HEK293 (cell line): ENCODE results near the gene FOXP1.

ENCODE experiments used
- CTCF ChIA-PET: fragments of 350-600 bp; formaldehyde crosslinking; extraction: SDS; loops from one replicate; lab custom pipeline; 2021; ENCODE audit warnings: antibody characterized with exemption; lab: Yijun Ruan, JAX
- POLR2A ChIA-PET: fragments of 300-600 bp; formaldehyde crosslinking; extraction: SDS; loops from one replicate; lab custom pipeline; 2020; ENCODE audit warnings: antibody characterized with exemption, inconsistent platforms; lab: Yijun Ruan, JAX
- H3K27ac ChIP-seq: fragments of 200-500 bp; sonication (Bioruptor generic); 2 replicates; pipeline ENCODE4 v1.5.1; 2014; ENCODE audit warnings: low read depth, low read length, control low read depth, inconsistent platforms; ENCODE audit errors: extremely low read depth
- H3K36me3 ChIP-seq, 2 experiments: fragments of 200-500 bp in 1 of 2; sonication (Bioruptor generic) in 1 of 2; 1 replicate in 1 of 2; 2 replicates in 1 of 2; pipeline ENCODE4 v1.5.1; 2014 to 2017; ENCODE audit warnings: inconsistent platforms in 2 of 2, low read length in 2 of 2; ENCODE audit not compliant: control insufficient read depth in 2 of 2, insufficient read depth in 1 of 2
- H3K4me1 ChIP-seq: fragments of 200-500 bp; sonication (Bioruptor generic); 2 replicates; pipeline ENCODE4 v1.5.1; 2014; ENCODE audit warnings: mild to moderate bottlenecking, low read length, inconsistent platforms; ENCODE audit not compliant: control insufficient read depth, insufficient read depth
- H3K4me3 ChIP-seq: 2 replicates; pipeline ENCODE4 v1.5.1; 2011; ENCODE audit warnings: low read depth, mild to moderate bottlenecking, control low read depth, low read length, moderate library complexity
- H3K9me3 ChIP-seq: fragments of 200-500 bp; sonication (Bioruptor generic); 2 replicates; pipeline ENCODE4 v1.5.1; 2014; ENCODE audit warnings: low read depth, low read length, inconsistent platforms; ENCODE audit not compliant: control insufficient read depth, insufficient read depth
- GLI2 ChIP-seq: fragments of 450-650 bp; formaldehyde crosslinking; IDR thresholded peaks from 2 replicates; pipeline ENCODE4; 2017; ENCODE audit warnings: missing biosample characterization, missing genetic modification characterization, low read depth, borderline replicate concordance
- HOXA7 ChIP-seq: sonication (generic); formaldehyde crosslinking; IDR thresholded peaks from 2 replicates; pipeline ENCODE4 v1.8.1; 2022; ENCODE audit warnings: missing genetic modification reagents, borderline replicate concordance
- OVOL3 ChIP-seq: fragments of 450-650 bp; formaldehyde crosslinking; IDR thresholded peaks from 2 replicates; pipeline ENCODE4 v1.5.1; 2016; ENCODE audit warnings: missing biosample characterization, missing genetic modification characterization
- SETDB1 ChIP-seq: IDR thresholded peaks from one replicate; pipeline ENCODE4 v1.6.1; 2017; ENCODE audit warnings: mild to moderate bottlenecking, low read length, moderate library complexity, mixed read lengths; ENCODE audit not compliant: insufficient read length
- YY1 ChIP-seq: fragments of 450-650 bp; formaldehyde crosslinking; IDR thresholded peaks from 2 replicates; pipeline ENCODE4 v1.5.1; 2018; ENCODE audit warnings: missing biosample characterization, missing genetic modification characterization
- YY2 ChIP-seq: fragments of 450-650 bp; formaldehyde crosslinking; IDR thresholded peaks from 2 replicates; pipeline ENCODE4 v1.5.1; 2016; ENCODE audit warnings: missing biosample characterization, missing genetic modification characterization
- ZNF112 ChIP-seq: fragments of 450-650 bp; formaldehyde crosslinking; IDR thresholded peaks from 2 replicates; pipeline ENCODE4 v1.5.0; 2017; ENCODE audit warnings: missing biosample characterization, missing genetic modification characterization
- ZNF311 ChIP-seq: fragments of 450-650 bp; formaldehyde crosslinking; IDR thresholded peaks from 2 replicates; pipeline ENCODE4 v1.5.1; 2017; ENCODE audit warnings: missing biosample characterization, missing genetic modification characterization, borderline replicate concordance
- ZNF324 ChIP-seq: fragments of 450-650 bp; formaldehyde crosslinking; IDR thresholded peaks from 2 replicates; pipeline ENCODE4 v1.5.1; 2016; ENCODE audit warnings: missing biosample characterization, missing genetic modification characterization
- ZNF335 ChIP-seq: fragments of 450-650 bp; formaldehyde crosslinking; conservative IDR thresholded peaks from 2 replicates; pipeline ENCODE4 v1.5.1; 2016; ENCODE audit warnings: missing biosample characterization, missing genetic modification characterization
- ZNF341 ChIP-seq: fragments of 450-650 bp; formaldehyde crosslinking; IDR thresholded peaks from 2 replicates; pipeline ENCODE4; 2016; ENCODE audit warnings: low read depth, missing biosample characterization, missing genetic modification characterization
- ZNF426 ChIP-seq: fragments of 450-650 bp; formaldehyde crosslinking; IDR thresholded peaks from 2 replicates; pipeline ENCODE4 v1.5.1; 2017; ENCODE audit warnings: missing biosample characterization, missing genetic modification characterization, mild to moderate bottlenecking, inconsistent platforms, moderate library complexity
- ZNF514 ChIP-seq: fragments of 450-650 bp; formaldehyde crosslinking; IDR thresholded peaks from 2 replicates; pipeline ENCODE4 v1.5.1; 2016; ENCODE audit warnings: missing biosample characterization, missing genetic modification characterization
- ZNF561 ChIP-seq: fragments of 450-650 bp; IDR thresholded peaks from 2 replicates; pipeline ENCODE4 v1.5.1; 2018; ENCODE audit warnings: missing biosample characterization, missing genetic modification characterization, borderline replicate concordance
- ZNF571 ChIP-seq: fragments of 450-650 bp; formaldehyde crosslinking; IDR thresholded peaks from 2 replicates; pipeline ENCODE4 v1.5.0; 2017; ENCODE audit warnings: missing biosample characterization, missing genetic modification characterization
- ZNF596 ChIP-seq: fragments of 450-650 bp; IDR thresholded peaks from 2 replicates; pipeline ENCODE4 v1.5.0; 2018; ENCODE audit warnings: missing biosample characterization, mild to moderate bottlenecking, missing genetic modification characterization, moderate library complexity
- ZNF600 ChIP-seq: fragments of 450-650 bp; formaldehyde crosslinking; IDR thresholded peaks from 2 replicates; pipeline ENCODE4 v1.5.1; 2016; ENCODE audit warnings: missing biosample characterization, missing genetic modification characterization
- ZNF621 ChIP-seq: fragments of 450-650 bp; formaldehyde crosslinking; IDR thresholded peaks from 2 replicates; pipeline ENCODE4 v1.5.1; 2017; ENCODE audit warnings: missing biosample characterization, missing genetic modification characterization
- ZNF626 ChIP-seq: fragments of 450-650 bp; sonication (Bioruptor Pico); formaldehyde crosslinking; IDR thresholded peaks from 2 replicates; pipeline ENCODE4 v1.5.1; 2018; ENCODE audit warnings: missing biosample characterization, missing genetic modification characterization, inconsistent platforms
- ZNF747 ChIP-seq: fragments of 450-650 bp; formaldehyde crosslinking; IDR thresholded peaks from 2 replicates; pipeline ENCODE4 v1.5.1; 2016; ENCODE audit warnings: missing biosample characterization, missing genetic modification characterization
- ZNF776 ChIP-seq: fragments of 450-650 bp; formaldehyde crosslinking; IDR thresholded peaks from 2 replicates; pipeline ENCODE4 v1.5.0; 2017; ENCODE audit warnings: missing biosample characterization, missing genetic modification characterization, borderline replicate concordance
- ZNF830 ChIP-seq: fragments of 450-650 bp; IDR thresholded peaks from 2 replicates; pipeline ENCODE4 v1.5.0; 2018; ENCODE audit warnings: missing biosample characterization, missing genetic modification characterization, low read depth, mild to moderate bottlenecking, moderate library complexity
- ZNF843 ChIP-seq: fragments of 450-650 bp; formaldehyde crosslinking; IDR thresholded peaks from 2 replicates; pipeline ENCODE4 v1.5.1; 2016; ENCODE audit warnings: missing biosample characterization, missing genetic modification characterization
- TF ChIP-seq, protein P1 (sequence below): fragments of 450-650 bp; formaldehyde crosslinking; IDR thresholded peaks from 2 replicates; pipeline ENCODE4 v1.5.1; 2016; ENCODE audit warnings: missing biosample characterization, missing genetic modification characterization
- TF ChIP-seq, protein P2 (sequence below): fragments of 450-650 bp; formaldehyde crosslinking; IDR thresholded peaks from 2 replicates; pipeline ENCODE4 v1.5.1; 2016; ENCODE audit warnings: missing biosample characterization, missing genetic modification characterization
- TF ChIP-seq, protein P3 (sequence below): fragments of 450-650 bp; formaldehyde crosslinking; IDR thresholded peaks from 2 replicates; pipeline ENCODE4 v1.5.1; 2017; ENCODE audit warnings: missing biosample characterization, missing genetic modification characterization
- TF ChIP-seq, protein P4 (sequence below): fragments of 450-650 bp; formaldehyde crosslinking; IDR thresholded peaks from 2 replicates; pipeline ENCODE4 v1.5.1; 2016; ENCODE audit warnings: missing biosample characterization, missing genetic modification characterization
- TF ChIP-seq, protein P5 (sequence below): fragments of 450-650 bp; IDR thresholded peaks from 2 replicates; pipeline ENCODE4 v1.5.1; 2018; ENCODE audit warnings: missing biosample characterization, missing genetic modification characterization
- TF ChIP-seq, protein P6 (sequence below): IDR thresholded peaks from 2 replicates; pipeline ENCODE4 v1.6.1; 2011; ENCODE audit warnings: mild to moderate bottlenecking, low read depth, low read length, borderline replicate concordance

Gene FOXP1

DNA sequence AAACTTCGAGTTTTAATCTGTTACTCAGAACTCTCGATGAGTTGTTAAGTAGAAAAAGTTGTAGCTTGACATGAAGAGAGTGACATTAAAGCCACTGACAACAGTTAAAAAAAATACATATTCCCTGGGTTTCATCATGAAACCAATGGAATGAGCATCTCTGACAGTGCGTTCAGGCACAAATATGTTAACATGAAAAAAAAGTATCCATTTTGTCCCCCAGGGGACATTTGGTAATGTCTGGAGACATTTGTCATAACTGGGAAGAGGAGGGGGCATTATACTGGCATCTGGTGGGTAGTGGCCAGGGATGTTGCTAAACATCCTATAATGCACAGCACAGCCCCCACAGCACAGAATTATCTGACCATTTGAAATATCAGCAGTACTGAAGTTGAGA lies 14.8 kb upstream of the FOXP1 start:
- POLR2A ChIA-PET = no interaction called here

DNA sequence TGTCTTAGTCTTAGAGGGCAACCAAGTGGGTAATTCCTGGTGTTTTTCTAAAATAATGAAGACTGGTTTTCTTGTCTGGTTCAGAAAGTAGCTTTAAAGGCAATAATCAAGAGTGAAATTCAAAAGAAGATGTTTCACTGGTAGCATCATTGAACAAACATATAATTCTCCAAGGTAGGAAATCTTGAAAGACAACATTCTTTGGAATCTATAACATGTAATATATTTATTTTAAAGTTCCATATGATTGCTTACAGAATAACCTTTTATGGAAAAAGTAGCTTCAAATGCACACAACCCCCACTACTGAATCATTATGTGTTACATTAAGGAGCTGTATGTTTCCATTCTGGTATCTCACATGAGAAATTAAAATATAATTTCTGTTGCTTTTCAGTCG lies 13.8 kb upstream of the FOXP1 start:
- Histone ChIP-seq H3K36me3 (no peaks in the 10 kb centered on the region), H3K4me1 (no peaks in the 10 kb centered on the region), H3K27ac (no peak overlapping the region), H3K4me3 (no peak overlapping the region), H3K9me3 (no peaks in the 10 kb centered on the region)
- POLR2A ChIA-PET = no interaction called here
- CTCF ChIA-PET = interaction anchor here (1.3 to 1.5 kb wide), 2 partner anchors 11 to 200 kb away, joined by 3 to 5 read pairs; no protein-coding TSS in a partner anchor
- TF ChIP-seq OVOL3 (tag by site-specific recombination) (no peak), ZNF747 (tag by site-specific recombination) (no peak), ZNF843 (no peak), ZNF311 (tag by site-specific recombination) (no peak), YY1 (no peak), ZNF335 (tag by site-specific recombination) (no peak), ZNF514 (tag by site-specific recombination) (no peak), ZNF341 (tag by site-specific recombination) (no peak), ZNF600 (tag by site-specific recombination) (no peak), ZNF571 (tag by site-specific recombination) (no peak), ZNF426 (tag by site-specific recombination) (no peak), ZNF830 (tag by site-specific recombination) (no peak), ZNF621 (tag by site-specific recombination) (no peak)
- TF ChIP-seq, protein P1, sequence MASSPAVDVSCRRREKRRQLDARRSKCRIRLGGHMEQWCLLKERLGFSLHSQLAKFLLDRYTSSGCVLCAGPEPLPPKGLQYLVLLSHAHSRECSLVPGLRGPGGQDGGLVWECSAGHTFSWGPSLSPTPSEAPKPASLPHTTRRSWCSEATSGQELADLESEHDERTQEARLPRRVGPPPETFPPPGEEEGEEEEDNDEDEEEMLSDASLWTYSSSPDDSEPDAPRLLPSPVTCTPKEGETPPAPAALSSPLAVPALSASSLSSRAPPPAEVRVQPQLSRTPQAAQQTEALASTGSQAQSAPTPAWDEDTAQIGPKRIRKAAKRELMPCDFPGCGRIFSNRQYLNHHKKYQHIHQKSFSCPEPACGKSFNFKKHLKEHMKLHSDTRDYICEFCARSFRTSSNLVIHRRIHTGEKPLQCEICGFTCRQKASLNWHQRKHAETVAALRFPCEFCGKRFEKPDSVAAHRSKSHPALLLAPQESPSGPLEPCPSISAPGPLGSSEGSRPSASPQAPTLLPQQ (tag by site-specific recombination) = no peak
- TF ChIP-seq, protein P2, sequence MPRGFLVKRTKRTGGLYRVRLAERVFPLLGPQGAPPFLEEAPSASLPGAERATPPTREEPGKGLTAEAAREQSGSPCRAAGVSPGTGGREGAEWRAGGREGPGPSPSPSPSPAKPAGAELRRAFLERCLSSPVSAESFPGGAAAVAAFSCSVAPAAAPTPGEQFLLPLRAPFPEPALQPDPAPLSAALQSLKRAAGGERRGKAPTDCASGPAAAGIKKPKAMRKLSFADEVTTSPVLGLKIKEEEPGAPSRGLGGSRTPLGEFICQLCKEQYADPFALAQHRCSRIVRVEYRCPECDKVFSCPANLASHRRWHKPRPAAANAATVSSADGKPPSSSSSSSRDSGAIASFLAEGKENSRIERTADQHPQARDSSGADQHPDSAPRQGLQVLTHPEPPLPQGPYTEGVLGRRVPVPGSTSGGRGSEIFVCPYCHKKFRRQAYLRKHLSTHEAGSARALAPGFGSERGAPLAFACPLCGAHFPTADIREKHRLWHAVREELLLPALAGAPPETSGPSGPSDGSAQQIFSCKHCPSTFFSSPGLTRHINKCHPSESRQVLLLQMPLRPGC = no peak

More for the DNA sequence above, 14.8 kb upstream of the FOXP1 start:
- CTCF ChIA-PET = interaction anchor here (0.6 to 1.5 kb wide), 3 partner anchors 12 to 201 kb away, joined by 3 to 5 read pairs (median 3); no protein-coding TSS in a partner anchor
- no peaks in the 10 kb centered on the region for H3K4me1 ChIP-seq
- no peak overlapping the region for H3K27ac ChIP-seq
- no peaks in the 10 kb centered on the region for H3K36me3 ChIP-seq
- TF ChIP-seq, protein P3, sequence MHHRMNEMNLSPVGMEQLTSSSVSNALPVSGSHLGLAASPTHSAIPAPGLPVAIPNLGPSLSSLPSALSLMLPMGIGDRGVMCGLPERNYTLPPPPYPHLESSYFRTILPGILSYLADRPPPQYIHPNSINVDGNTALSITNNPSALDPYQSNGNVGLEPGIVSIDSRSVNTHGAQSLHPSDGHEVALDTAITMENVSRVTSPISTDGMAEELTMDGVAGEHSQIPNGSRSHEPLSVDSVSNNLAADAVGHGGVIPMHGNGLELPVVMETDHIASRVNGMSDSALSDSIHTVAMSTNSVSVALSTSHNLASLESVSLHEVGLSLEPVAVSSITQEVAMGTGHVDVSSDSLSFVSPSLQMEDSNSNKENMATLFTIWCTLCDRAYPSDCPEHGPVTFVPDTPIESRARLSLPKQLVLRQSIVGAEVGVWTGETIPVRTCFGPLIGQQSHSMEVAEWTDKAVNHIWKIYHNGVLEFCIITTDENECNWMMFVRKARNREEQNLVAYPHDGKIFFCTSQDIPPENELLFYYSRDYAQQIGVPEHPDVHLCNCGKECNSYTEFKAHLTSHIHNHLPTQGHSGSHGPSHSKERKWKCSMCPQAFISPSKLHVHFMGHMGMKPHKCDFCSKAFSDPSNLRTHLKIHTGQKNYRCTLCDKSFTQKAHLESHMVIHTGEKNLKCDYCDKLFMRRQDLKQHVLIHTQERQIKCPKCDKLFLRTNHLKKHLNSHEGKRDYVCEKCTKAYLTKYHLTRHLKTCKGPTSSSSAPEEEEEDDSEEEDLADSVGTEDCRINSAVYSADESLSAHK (tag by site-specific recombination) = no peak
- TF ChIP-seq, protein P4, sequence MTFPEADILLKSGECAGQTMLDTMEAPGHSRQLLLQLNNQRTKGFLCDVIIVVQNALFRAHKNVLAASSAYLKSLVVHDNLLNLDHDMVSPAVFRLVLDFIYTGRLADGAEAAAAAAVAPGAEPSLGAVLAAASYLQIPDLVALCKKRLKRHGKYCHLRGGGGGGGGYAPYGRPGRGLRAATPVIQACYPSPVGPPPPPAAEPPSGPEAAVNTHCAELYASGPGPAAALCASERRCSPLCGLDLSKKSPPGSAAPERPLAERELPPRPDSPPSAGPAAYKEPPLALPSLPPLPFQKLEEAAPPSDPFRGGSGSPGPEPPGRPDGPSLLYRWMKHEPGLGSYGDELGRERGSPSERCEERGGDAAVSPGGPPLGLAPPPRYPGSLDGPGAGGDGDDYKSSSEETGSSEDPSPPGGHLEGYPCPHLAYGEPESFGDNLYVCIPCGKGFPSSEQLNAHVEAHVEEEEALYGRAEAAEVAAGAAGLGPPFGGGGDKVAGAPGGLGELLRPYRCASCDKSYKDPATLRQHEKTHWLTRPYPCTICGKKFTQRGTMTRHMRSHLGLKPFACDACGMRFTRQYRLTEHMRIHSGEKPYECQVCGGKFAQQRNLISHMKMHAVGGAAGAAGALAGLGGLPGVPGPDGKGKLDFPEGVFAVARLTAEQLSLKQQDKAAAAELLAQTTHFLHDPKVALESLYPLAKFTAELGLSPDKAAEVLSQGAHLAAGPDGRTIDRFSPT (tag by site-specific recombination) = no peak
- TF ChIP-seq ZNF561 (tag by site-specific recombination) (no peak), ZNF324 (tag by site-specific recombination) (no peak), ZNF112 (no peak), GLI2 (tag by site-specific recombination) (no peak), ZNF596 (tag by site-specific recombination) (no peak), SETDB1 (no peak), YY2 (no peak), ZNF776 (tag by site-specific recombination) (no peak), ZNF626 (no peak), HOXA7 (CRISPR knock-in tag) (no peak)
- TF ChIP-seq, protein P5, sequence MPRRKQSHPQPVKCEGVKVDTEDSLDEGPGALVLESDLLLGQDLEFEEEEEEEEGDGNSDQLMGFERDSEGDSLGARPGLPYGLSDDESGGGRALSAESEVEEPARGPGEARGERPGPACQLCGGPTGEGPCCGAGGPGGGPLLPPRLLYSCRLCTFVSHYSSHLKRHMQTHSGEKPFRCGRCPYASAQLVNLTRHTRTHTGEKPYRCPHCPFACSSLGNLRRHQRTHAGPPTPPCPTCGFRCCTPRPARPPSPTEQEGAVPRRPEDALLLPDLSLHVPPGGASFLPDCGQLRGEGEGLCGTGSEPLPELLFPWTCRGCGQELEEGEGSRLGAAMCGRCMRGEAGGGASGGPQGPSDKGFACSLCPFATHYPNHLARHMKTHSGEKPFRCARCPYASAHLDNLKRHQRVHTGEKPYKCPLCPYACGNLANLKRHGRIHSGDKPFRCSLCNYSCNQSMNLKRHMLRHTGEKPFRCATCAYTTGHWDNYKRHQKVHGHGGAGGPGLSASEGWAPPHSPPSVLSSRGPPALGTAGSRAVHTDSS (tag by site-specific recombination) = no peak
- TF ChIP-seq, protein P6, sequence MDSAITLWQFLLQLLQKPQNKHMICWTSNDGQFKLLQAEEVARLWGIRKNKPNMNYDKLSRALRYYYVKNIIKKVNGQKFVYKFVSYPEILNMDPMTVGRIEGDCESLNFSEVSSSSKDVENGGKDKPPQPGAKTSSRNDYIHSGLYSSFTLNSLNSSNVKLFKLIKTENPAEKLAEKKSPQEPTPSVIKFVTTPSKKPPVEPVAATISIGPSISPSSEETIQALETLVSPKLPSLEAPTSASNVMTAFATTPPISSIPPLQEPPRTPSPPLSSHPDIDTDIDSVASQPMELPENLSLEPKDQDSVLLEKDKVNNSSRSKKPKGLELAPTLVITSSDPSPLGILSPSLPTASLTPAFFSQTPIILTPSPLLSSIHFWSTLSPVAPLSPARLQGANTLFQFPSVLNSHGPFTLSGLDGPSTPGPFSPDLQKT = no peak
- TF ChIP-seq, all 188 proteins: peak for 0
- Histone ChIP-seq H3K4me3 (no peak overlapping the region), H3K9me3 (no peaks in the 10 kb centered on the region)
